GM19328 (cell line): ENCODE results near the gene SCFD1.
"Not testable (repeated sequence)": the region's sequence is repeated elsewhere in the genome, so short reads cannot be mapped to it uniquely, and the experiment has no call there.

Experiments used
- ATAC-seq: cut with Tn5 transposase; IDR thresholded peaks from one replicate; pipeline ENCODE4 v1.9.1; 2021; ENCODE audit warnings: mild to moderate bottlenecking, moderate library complexity; ENCODE audit not compliant: unreplicated experiment

The SCFD1 gene, protein sequence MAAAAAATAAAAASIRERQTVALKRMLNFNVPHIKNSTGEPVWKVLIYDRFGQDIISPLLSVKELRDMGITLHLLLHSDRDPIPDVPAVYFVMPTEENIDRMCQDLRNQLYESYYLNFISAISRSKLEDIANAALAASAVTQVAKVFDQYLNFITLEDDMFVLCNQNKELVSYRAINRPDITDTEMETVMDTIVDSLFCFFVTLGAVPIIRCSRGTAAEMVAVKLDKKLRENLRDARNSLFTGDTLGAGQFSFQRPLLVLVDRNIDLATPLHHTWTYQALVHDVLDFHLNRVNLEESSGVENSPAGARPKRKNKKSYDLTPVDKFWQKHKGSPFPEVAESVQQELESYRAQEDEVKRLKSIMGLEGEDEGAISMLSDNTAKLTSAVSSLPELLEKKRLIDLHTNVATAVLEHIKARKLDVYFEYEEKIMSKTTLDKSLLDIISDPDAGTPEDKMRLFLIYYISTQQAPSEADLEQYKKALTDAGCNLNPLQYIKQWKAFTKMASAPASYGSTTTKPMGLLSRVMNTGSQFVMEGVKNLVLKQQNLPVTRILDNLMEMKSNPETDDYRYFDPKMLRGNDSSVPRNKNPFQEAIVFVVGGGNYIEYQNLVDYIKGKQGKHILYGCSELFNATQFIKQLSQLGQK

DNA sequence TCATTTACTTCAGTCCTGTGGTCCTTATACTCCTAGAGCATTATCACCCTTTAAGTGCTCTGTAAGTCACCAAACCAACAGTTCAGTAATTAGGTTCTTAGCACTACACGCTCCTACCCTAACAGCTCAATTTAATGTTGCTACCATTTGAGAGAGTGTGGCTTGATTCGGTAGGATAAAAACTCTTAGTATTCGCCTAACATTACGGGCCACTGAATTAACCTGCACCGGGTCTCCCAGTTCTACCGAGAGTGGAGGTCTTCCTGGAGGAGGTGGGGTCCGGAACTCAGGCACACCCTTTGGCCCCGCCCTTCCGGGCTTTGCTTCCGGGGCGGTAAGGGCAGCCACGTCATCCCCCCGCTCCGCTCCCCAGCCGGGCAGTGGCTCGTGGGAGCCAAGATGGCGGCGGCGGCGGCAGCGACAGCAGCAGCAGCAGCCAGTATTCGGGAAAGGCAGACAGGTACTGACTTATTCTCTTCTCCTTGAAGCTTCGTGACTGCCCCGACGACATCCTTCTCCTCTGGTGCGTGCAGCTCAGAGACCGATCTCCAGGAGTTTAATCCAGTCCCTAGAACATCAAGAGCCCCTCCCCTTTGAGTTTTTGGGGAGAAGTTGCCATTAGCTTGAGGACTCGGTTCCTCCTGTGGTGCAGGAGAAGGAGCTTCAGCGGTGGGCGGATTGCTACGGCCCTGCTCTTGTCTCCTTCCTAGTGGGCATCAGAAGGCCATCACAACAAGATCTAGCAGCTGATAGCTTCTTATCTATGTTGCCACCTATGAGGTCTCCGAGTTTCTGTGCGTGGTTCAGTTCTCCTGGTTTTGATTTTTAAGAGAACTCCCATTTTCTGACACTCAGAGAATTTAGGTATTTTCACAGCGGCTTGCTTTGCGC lies at the start of gene SCFD1:
SCFD1 (plus strand) TSS at position 380 of the 891 bp plus-strand sequence; CDS start at position 400, 20 bp downstream.
- peak; percentile 93 for ATAC-seq

DNA sequence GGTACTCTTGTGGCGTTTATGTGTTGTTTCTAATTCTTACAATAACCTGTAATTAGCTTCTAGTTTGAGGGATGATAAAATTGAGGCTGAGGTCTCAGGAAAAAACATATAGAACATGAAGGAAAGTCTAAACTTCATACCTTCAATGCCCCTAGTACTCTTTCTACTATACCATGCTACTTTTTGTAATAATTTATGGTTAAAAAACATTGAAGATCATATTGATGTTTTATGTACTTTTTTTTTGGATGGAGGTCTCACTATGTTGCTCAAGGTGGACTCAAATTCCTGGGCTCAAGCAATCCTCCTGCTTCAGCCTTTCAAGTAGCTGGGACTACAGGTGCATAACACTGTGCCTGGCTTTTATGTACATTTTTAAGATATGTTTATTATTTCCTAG lies 49.3 kb upstream of the SCFD1 start:
- ATAC-seq: no peak

DNA sequence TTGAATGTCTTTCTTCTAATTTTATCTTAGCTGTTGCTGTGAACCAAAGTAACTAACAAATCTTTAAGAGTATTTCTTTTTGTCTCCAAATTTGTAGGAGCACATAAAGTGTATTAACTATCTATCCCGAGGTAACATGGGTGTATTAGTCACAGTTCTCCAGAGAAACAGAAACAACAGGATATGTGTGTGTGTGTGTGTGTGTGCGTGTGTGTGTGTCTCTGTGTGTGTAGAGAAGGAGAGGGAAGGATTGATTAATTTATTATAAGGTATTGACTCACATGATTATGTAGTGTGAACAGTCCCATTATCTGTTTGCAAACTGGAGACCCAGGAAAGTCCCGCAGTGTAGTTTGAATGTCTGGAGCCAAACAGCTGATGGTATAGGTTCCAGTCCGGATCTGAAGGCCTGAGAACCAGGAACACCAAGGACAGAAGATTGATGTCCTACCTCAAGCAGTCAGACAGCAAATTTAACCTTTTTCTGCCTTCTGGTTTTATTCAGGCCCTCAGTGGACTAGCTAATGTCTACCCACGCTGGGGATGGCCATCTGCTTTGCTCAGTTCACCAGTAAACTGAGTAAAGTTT lies 48.8 kb upstream of the SCFD1 start:
- ATAC-seq: no peak

DNA sequence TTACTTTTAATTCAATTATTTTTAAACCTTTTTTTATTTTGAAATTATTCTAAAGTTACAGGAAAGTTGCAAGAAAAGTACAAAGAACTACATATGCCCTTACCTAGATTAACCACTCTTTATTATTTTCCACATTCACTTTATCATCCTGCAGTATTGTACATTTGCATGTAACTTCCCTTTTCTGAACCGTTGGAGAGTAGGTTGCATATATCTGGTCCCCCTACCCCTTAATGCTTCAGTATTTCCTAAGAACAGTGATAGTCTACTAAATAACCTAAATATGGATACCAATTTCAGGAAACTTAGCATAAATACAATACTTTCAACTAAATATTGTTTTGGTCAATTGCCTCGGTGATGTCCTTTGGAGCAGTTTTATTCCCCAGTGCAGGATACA lies 48.2 kb upstream of the SCFD1 start:
- ATAC-seq: no peak

DNA sequence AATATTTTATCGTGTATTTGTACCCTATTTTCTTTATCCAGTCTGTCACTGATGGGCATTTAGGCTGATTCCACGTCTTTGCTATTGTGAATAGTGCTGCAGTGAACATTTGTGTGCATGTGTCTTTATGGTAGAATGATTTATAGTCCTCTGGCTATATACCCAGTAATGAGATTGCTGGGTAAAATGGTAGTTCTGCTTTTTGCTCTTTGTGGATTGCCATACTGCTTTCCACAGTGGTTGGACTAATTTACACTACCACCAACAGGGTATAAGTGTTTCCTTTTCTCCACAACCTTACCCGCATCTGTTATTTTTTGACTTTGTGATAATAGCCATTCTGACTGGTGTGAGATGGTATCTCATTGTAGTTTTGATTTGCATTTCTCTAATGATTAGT lies 47.3 kb upstream of the SCFD1 start:
- ATAC-seq: not testable (repeated sequence)

DNA sequence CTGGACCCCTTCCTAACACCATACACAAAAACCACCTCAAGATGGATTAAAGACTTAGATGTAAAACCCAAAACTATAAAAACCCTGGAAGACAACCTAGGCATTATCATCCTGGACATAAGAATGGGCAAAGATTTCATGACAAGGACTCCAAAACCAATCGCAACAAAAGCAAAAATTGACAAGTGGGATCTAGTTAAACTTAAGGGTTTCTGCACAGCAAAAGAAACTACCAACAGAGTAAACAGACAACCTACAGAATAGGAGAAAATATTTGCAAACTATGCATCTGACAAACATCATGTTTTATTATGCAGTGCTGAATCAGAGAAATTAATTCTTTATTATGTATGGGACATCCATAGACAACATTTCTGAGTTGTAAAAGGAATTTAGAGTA lies 45.8 kb upstream of the SCFD1 start:
- ATAC-seq: not testable (repeated sequence)

DNA sequence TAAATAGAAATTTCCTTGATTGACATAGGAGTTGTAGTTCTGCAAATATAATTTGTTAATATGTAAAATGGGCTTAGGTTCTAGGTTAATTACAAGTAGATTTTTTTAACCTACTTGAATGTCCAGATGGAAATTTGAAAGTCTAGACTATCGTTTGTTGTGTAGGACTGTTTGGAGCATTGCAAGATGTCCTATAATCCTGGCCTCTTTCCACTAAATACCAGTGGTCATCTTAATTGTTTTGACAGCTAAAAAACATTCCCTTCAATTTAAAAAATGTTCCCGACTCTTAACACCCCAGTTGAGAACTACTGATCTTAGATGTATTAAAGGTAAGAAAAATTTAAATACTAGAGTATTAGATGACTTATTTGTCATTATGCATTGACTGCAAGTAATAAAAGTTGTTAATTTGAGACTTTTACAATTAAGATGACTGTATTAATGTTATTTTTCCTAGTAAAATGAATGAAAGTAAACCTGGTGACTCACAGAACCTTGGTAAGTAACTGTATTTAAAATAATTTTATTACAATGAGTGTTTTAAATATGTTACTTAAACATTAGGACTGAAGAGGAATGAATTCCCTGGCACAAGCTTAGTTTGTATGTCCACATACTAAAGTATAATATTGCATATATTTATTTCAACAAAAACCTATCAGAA lies 41.4 kb upstream of the SCFD1 start:
- no peak for ATAC-seq

DNA sequence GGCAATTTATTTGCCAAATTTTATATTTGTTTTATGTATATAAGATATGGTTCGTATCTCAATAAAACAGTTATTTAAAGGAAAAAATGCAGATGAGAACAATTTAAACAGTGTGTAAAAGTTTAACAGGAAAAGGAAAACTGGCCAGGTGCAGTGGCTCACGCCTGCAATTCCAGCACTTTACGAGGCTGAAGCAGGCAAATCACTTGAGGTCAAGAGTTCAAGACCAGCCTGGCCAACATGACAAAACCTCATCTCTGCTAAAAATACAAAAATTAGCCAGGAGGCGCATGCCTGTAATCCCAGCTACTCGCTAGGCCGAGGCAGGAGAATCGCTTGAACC lies 40.9 kb upstream of the SCFD1 start:
- no peak for ATAC-seq

DNA sequence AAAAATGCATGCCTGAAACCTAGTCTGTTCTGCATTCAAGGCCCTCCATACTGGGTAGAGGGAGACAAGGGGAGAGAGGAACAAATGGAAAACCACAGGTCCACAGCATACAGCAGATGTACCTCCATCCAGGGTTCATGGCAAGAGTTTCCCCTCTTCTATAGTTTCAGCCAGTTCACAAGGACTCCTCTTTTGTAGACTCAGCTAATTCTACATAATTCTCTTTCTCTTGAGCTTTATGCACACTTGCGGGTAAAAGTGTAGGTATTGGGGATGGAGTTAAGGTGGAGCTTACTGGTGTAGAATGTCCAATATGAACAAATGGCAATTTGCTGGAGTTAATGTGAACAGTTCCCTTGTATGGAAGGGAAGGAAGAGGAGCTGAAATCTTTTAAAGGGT lies 39.7 kb upstream of the SCFD1 start:
- ATAC-seq: no peak

DNA sequence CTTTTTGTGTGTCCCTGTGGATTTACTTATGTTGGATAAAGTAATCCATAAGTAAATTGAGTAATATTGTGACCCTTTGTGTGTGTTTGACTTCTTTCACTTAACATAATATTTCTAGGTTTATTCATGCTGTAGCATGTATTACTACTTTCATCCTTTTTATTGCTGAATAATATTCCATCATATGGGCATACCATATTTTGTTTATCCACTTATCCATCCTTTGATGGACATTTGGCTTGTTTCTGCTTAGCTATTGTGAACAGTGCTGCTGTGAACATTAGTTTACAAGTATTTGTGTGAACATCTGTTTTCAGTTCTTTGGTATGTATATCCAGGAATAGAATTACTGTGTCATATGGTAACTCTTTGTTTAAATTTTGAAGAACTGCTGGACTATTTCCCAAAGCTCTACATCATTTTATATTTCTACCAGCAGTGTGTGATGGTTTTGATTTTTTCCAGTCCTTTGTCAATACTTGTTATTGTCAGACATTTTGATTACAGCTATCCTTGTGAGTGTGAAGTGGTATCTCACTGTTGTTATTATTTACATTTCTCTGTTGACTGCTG lies 38.0 kb upstream of the SCFD1 start:
- no peak for ATAC-seq

DNA sequence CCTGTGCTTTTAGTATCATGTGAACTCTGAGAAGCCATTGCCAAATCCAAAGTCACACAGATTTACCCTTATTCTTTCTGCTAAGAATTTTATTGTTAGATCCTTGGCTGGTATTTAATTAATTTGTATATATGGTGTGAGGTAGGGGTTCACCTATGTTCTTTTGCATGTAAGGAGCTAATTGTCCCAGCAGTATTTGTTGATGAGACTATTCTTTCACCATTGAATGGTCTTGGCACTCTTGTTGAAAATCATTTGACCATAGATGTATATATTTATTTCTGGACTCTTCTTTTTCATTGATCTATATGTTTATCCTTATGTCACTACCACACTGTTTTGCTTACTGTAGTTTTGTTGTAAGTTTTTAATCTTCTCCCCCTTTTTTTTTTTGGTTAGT lies 36.9 kb upstream of the SCFD1 start:
- no peak for ATAC-seq

DNA sequence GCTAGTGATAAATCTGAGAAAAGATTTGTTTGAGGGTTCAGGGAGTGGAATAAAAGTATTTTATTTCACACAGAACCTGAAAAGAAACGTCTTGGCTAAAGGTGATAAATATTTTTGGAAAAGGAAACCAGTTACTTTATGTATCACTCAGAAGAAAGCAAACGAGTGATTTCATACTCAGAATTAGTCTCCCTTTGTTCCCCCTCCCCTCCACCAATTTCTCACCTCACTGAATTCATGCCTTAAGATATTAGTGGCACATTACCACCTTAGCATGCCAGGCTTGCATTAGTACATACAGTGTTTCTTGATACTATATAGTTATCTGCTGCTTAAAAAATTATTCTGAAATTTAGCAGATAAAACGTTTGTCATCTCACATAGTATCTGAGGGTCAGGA lies 35.0 kb upstream of the SCFD1 start:
- no peak for ATAC-seq

DNA sequence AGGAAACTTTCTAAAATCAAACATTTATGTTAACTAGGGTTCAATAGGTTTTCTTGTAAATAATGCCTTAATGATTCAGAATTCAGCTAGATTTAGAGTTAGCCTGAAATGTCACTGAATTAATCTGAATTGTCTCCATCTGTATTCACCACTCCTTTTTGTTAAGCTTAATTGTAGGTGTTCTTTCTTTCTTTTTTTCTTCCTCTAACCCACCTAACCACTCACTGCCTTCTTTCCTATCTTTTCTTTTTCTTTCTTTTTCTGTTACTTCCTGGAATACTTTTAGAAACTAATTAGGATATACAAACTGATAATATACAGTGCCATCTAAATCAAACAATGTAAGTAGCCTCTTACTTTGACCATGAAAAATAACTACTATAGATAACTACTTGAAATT lies 33.2 kb upstream of the SCFD1 start:
- ATAC-seq: no peak

DNA sequence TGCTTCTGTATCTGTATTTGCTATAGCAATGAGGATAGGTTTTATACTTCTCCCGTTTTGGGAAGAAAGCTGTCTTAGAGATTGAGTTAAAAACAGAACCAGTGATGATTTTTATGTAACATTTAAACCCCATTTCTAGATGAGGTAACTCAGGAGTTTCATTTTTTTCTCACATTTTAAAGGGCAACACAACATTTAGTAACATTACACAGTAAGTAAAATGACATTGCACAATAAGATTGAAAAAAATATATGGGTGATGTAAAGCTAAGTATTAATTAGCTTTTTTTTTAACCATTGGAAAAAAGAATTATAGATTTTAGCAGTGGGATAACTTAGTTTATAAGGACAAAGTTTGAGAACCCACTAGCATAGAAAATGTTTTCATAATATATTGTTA lies 25.2 kb upstream of the SCFD1 start:
- no peak for ATAC-seq

DNA sequence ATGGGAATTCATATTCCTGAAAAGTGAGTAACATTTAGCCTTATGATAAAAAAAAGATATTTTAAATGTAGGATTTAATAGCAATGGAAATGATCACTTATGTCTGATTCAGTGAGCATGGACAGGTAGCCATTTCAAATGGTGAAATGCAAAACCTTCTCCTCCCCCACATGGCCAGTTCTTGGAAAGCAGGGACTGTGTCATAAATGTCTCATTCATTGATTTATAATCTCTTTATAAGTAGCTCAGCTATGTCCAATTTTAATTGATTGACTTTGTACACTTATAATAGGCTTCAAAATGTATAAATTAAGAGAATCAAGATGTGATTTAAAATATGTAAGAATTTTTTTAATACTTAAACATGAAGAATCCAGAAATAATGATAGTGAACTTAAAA lies 24.6 kb upstream of the SCFD1 start:
- ATAC-seq: no peak

DNA sequence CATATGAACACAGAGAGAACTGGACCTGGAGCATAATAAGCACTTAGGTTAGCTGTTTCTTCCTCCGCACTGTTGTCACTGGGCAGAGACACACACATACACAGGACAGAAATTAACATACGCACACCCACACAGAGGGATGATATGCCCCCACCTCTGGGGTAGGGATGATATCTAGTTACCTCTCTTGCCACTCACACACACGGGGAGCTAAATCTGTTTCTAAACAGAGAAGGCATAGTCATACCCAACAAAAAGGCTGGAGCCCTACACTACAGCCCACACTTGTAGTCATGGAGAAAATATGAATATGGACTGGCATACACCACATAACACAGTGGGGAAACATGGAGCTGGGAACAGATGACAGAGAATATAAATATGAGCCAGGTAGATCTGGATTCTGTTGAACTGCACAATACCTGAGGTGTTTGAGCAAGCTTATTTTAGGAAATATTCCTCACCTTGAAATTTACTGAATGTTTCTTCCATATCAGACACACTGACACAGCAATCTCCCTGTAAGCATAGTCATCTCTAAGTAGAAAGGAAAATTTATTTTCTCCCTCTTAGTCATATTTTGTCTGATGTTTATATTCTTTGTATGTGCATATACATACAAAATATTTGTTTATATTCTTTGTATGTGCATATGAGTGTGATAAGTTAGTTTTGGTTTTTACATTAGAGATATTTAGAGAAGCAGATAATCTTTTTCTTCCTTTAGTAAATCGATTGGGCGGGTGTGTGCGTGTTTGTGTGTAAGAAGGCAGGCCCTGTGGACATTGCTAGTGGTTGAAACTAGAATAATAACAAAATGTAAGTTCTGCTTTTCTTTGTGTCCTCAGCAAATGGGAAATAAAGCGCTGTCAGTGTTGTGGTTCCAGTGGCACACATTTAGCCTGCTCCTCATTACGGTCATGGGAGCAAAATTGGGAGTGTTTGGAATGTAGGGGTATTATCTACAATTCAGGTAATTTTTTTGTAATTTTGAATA lies 20.9 kb upstream of the SCFD1 start:
- ATAC-seq: no peak

DNA sequence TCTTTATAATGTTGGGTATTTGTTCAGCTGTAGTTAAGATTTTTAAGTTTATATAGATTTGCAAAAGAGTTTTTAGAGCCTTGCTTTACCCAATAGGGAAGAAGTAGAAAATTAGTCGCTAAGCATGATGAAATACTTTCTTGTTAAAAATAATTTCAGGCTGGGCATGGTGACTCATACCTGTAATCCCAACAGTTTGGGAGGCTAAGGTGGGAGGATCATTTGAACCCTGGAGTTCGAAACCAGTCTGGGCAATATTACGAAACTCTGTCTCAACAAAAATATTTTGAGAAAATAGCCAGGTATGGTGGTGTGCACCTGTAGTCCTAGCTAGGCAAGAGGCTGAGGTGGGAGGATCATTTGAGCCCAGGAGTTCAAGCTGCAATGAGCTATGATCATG lies 18.7 kb upstream of the SCFD1 start:
- ATAC-seq: no peak

DNA sequence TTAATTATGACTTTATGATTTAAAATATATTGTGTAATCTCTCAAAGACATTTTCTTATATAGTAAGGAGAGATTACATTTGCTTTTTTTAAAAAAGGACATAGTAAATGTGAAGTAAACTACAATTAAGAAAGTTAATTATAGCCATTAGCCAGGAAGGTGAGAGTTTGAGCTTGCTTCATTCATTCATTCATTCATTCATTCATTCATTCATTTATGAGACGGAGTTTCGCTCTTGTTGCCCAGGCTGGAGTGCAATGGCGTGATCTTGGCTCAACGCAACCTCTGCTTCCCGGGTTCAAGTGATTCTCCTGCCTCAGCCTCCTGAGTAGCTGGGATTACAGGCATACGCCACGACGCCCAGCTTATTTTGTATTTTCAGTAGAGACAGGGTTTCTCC lies 17.4 kb upstream of the SCFD1 start:
- not testable (repeated sequence) for ATAC-seq

DNA sequence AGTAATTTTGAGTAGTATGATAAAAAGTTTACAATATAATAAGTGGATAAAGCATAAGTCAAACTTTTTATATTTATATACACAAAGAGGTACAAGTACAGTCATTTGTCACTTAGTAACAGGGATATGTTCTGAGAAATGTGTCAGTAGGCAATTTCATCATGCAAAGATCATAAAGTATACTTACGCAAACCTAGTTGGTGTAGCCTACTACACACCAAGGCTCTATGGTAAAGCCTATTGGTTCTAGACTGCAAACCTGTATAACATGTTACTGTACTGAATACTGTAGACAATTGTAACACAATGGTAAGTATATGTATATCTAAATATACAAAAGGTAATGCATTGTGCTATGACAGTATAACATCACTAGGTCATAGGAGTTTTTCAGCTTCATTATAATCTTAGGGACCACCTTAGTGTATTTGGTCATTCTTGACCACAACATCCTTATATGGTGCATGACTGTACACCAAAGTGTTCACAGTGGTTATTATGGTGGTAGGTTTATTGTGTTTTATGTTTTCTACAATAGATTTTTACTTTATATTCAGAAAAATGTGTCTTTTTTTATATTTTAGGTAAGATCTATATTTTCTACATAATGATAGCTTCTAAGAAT lies 14.9 kb upstream of the SCFD1 start:
- no peak for ATAC-seq
